ENCODE results near the gene TXNRD1.
"Not testable (repeated sequence)": the region's sequence is repeated elsewhere in the genome, so short reads cannot be mapped to it uniquely, and the experiment has no call there.

The TXNRD1 gene

GRCh38 chr12:104242546-104243206 is 27.1 kb downstream of the TXNRD1 start:
- DNase-seq: no peak

- DNase-seq: no peak
Measured at GRCh38 chr12:104243551-104243950, 28.0 kb downstream of the TXNRD1 start.

GRCh38 chr12:104243971-104244370 is 28.4 kb downstream of the TXNRD1 start:
- DNase-seq: no peak

- no peak for DNase-seq
Measured at GRCh38 chr12:104247698-104248097, 32.1 kb downstream of the TXNRD1 start.

- DNase-seq: no peak
Measured at GRCh38 chr12:104248444-104248843, 32.9 kb downstream of the TXNRD1 start.

- no peak for DNase-seq
Measured at GRCh38 chr12:104249017-104249416, 33.4 kb downstream of the TXNRD1 start.

- DNase-seq: no peak
Measured at GRCh38 chr12:104249898-104250297, 34.3 kb downstream of the TXNRD1 start.

- DNase-seq: no peak
Measured at GRCh38 chr12:104250366-104251125, 35.0 kb downstream of the TXNRD1 start.

- no peak for DNase-seq
Measured at GRCh38 chr12:104257913-104258472, 42.4 kb downstream of the TXNRD1 start.

GRCh38 chr12:104258476-104259067 is 43.0 kb downstream of the TXNRD1 start:
- DNase-seq: no peak

GRCh38 chr12:104263026-104263425 is 47.4 kb downstream of the TXNRD1 start:
- no peak for DNase-seq

- DNase-seq: no peak
Measured at GRCh38 chr12:104263580-104264358, 48.2 kb downstream of the TXNRD1 start.

GRCh38 chr12:104265436-104265835 is 49.9 kb downstream of the TXNRD1 start:
- not testable (repeated sequence) for DNase-seq

- DNase-seq: no peak
Measured at GRCh38 chr12:104272938-104273337, 57.4 kb downstream of the TXNRD1 start.

GRCh38 chr12:104273503-104273902 is 57.9 kb downstream of the TXNRD1 start:
- no peak for DNase-seq

GRCh38 chr12:104274811-104275210 is 59.2 kb downstream of the TXNRD1 start:
- no peak for DNase-seq

- no peak for DNase-seq
Measured at GRCh38 chr12:104275689-104276088, 60.1 kb downstream of the TXNRD1 start.

- DNase-seq: no peak
Measured at GRCh38 chr12:104276273-104277131, 60.9 kb downstream of the TXNRD1 start.

- DNase-seq: no peak
Measured at GRCh38 chr12:104279164-104279563, 63.6 kb downstream of the TXNRD1 start.

GRCh38 chr12:104280111-104280510 is 64.5 kb downstream of the TXNRD1 start:
- DNase-seq: no peak

- DNase-seq: no peak
Measured at GRCh38 chr12:104280717-104281458, 65.3 kb downstream of the TXNRD1 start.

All from CD4-positive, alpha-beta T cell treated with Interferon alpha-2 for 1 hour (primary cell).